Spleen (tissue), 11 donors: ENCODE data around the gene RAPGEF4. TPM values are rescaled to one million over a fixed set of nuclear protein-coding genes. Genes with fewer than 3 reads are reported as not detected.

Experiments
- DNase-seq: peaks from one replicate; pipeline ENCODE4 v3.0.0-alpha.2; 2020
- H3K27ac ChIP-seq, 8 donors: fragments of 200-600 bp; sonication (generic) in 7 of 8; 1 replicate in 4 of 8; 2 replicates in 4 of 8; pipeline versions ENCODE4 v1.5.0 to v1.8.0; 2016 to 2021; ENCODE audit warnings: inconsistent platforms in 4 of 8, mild to moderate bottlenecking in 4 of 8, moderate library complexity in 1 of 8
- H3K27me3 ChIP-seq, 7 donors: fragments of 200-600 bp; sonication (generic) in 6 of 7; replicated peaks in 1 of 7; 1 replicate in 4 of 7; 2 replicates in 3 of 7; pipeline versions ENCODE4 v1.5.0 to v1.8.0; 2016 to 2021; ENCODE audit warnings: inconsistent platforms in 3 of 7, mild to moderate bottlenecking in 1 of 7
- H3K36me3 ChIP-seq, 6 donors: fragments of 200-600 bp; sonication (generic) in 5 of 6; 1 replicate in 4 of 6; 2 replicates in 2 of 6; pipeline versions ENCODE4 v1.5.0 to v1.8.0; 2016 to 2021; ENCODE audit warnings: inconsistent platforms in 2 of 6
- H3K4me1 ChIP-seq, 6 donors: fragments of 200-600 bp; sonication (generic) in 5 of 6; 1 replicate in 3 of 6; 2 replicates in 3 of 6; pipeline versions ENCODE4 v1.5.0 to v1.8.0; 2016 to 2021; ENCODE audit warnings: inconsistent platforms in 3 of 6
- H3K4me3 ChIP-seq, 8 donors: fragments of 200-600 bp; sonication (generic) in 7 of 8; 1 replicate in 4 of 8; 2 replicates in 4 of 8; pipeline versions ENCODE4 v1.5.0 to v1.8.0; 2016 to 2021; ENCODE audit warnings: inconsistent platforms in 4 of 8, mild to moderate bottlenecking in 4 of 8, moderate library complexity in 2 of 8
- H3K9me3 ChIP-seq, 8 donors: fragments of 200-600 bp; sonication (generic) in 7 of 8; 1 replicate in 4 of 8; 2 replicates in 4 of 8; pipeline versions ENCODE4 v1.5.0 to v1.8.0; 2016 to 2021; ENCODE audit warnings: inconsistent platforms in 4 of 8
- CTCF ChIP-seq, 11 experiments: fragments of 200-600 bp in 7 of 11; fragments of 450-650 bp in 4 of 11; sonication (generic) in 4 of 11; IDR thresholded peaks in 8 of 11; conservative IDR thresholded peaks in 3 of 11; 1 replicate in 7 of 11; 2 replicates in 4 of 11; pipeline versions ENCODE4 v1.4.0 to v1.8.0; 2016 to 2021; ENCODE audit warnings: antibody characterized with exemption in 11 of 11, inconsistent platforms in 4 of 11, mild to moderate bottlenecking in 1 of 11
- POLR2A ChIP-seq, 3 donors: fragments of 450-650 bp; IDR thresholded peaks; one replicate each; pipeline ENCODE4 v1.5.1; 2017; ENCODE audit warnings: antibody characterized with exemption in 3 of 3, mild to moderate bottlenecking in 1 of 3
- POLR2AphosphoS5 ChIP-seq, 3 donors: sonication (generic); formaldehyde crosslinking; IDR thresholded peaks; one replicate each; pipeline ENCODE4 v1.5.1; 2017; ENCODE audit warnings: antibody characterized with exemption in 3 of 3
- WGBS, 5 donors: extraction: QIAGEN DNeasy Blood & Tissue Kit in 3 of 5; methylation state at CpG; one replicate each; pipeline versions ENCODE4 v1.1.5 to v1.1.7; 2013 to 2018; 5-methylcytosine and 5-hydroxymethylcytosine counted together
- intact Hi-C: fragments of 100-400 bp; cut with DNase I; formaldehyde crosslinking; loops from one replicate; pipeline ENCODE4 v1.15.0; 2023; ENCODE audit warnings: low total_unique reads
- polyA plus RNA-seq, 3 donors: library from polyadenylated mRNA; stranded (reverse); fragments of 200-250 nt; gene quantifications; one replicate each; pipeline ENCODE4 v1.2.1, GENCODE V29; 2013
- total RNA-seq, 7 donors: library from RNA; depleted of rRNA in 3 of 7; stranded (reverse); fragments of >200 nt in 3 of 7; fragmentation: NEBNext Ultra II Directional in 4 of 7; extraction: Animal tissue kit (Norgen Biotek cat#: 25700) in 4 of 7; gene quantifications; one replicate each; pipeline versions ENCODE4 v1.1.0 to v1.2.1, GENCODE V29; 2016 to 2021
- donor health status: healthy with polysubstance abuse.
- donor health status: DM: no; HTN: no; CAD: no; lungs with moderate emphysema.
- donor health status: DM: no; HTN: no; CAD: no.
- donor health status: Bipolar disorder and iron deficiency.
- donor health status: healthy.
- donor health status: DM: no; HTN: no; CAD: no.
- donor health status: DM: yes; HTN: yes; CAD: no.

RAPGEF4 gene
- total and polyA plus RNA-seq, 10 donors, result 0.52 to 11.0 (median 1.9) TPM

- intact Hi-C loops, result no loop called here
- WGBS, 5 donors, result 62 to 83% (median 68%) methylated on average over 2 of the region's 2 CpGs
- H3K27me3 ChIP-seq, result no peaks in the 10 kb centered on the region
- no peak overlapping the region for H3K4me3 ChIP-seq
- no peaks in the 10 kb centered on the region for H3K9me3 ChIP-seq
- no peak overlapping the region for H3K27ac ChIP-seq
- H3K36me3 ChIP-seq, result no peaks in the 10 kb centered on the region
- TF ChIP-seq POLR2AphosphoS5 (IDR thresholded peaks at IDR 0.05), result no peak
- TF ChIP-seq CTCF (IDR thresholded peaks at IDR 0.05 in 8 of 11, conservative IDR thresholded peaks at IDR 0.05 in 3 of 11), result no peak
- TF ChIP-seq POLR2A (IDR thresholded peaks at IDR 0.05), result no peak
- H3K4me1 ChIP-seq, result peaks cover 0 to 24% (median 13%) of the 10 kb centered on the region in 6 donors
- DNase-seq, result no peak
Observed at GRCh38 chr2:173058673-173059072, 323.0 kb downstream of the RAPGEF4 start.

- no peak overlapping the region for H3K27ac ChIP-seq
- H3K27me3 ChIP-seq, result no peaks in the 10 kb centered on the region
- H3K4me1 ChIP-seq, result peaks cover 0 to 24% (median 13%) of the 10 kb centered on the region in 6 donors
- WGBS, 5 donors, result 82 to 87% (median 85%) methylated on average over 3 of the region's 3 CpGs
- no peak for DNase-seq
- intact Hi-C loops, result no loop called here
- H3K36me3 ChIP-seq, result no peaks in the 10 kb centered on the region
- H3K4me3 ChIP-seq, result no peak overlapping the region
- no peak for TF ChIP-seq POLR2A (IDR thresholded peaks at IDR 0.05)
- H3K9me3 ChIP-seq, result no peaks in the 10 kb centered on the region
Observed at GRCh38 chr2:173059292-173059691, 323.6 kb downstream of the RAPGEF4 start.

- no peaks in the 10 kb centered on the region for H3K36me3 ChIP-seq
- DNase-seq, result no peak
- intact Hi-C loops, result no loop called here
- H3K27ac ChIP-seq, result peak overlapping the region in 4 of 8 donors; percentile 8 to 56 (median 32)
- no peaks in the 10 kb centered on the region for H3K9me3 ChIP-seq
- H3K4me3 ChIP-seq, result no peak overlapping the region
- 29 to 39% (median 35%) methylated on average over 5 of the region's 5 CpGs for WGBS, 5 donors
- no peaks in the 10 kb centered on the region for H3K27me3 ChIP-seq
- TF ChIP-seq CTCF (IDR thresholded peaks at IDR 0.05 in 8 of 11, conservative IDR thresholded peaks at IDR 0.05 in 3 of 11) (no peak), POLR2AphosphoS5 (IDR thresholded peaks at IDR 0.05) (no peak), POLR2A (IDR thresholded peaks at IDR 0.05) (no peak)
- peaks cover 0 to 24% (median 13%) of the 10 kb centered on the region in 6 donors for H3K4me1 ChIP-seq
Observed at GRCh38 chr2:173059971-173060461, 324.4 kb downstream of the RAPGEF4 start.

- no peaks in the 10 kb centered on the region for H3K9me3 ChIP-seq
- no peak overlapping the region for H3K27ac ChIP-seq
- H3K36me3 ChIP-seq, result no peaks in the 10 kb centered on the region
- H3K4me1 ChIP-seq, result peaks cover 0 to 21% (median 13%) of the 10 kb centered on the region in 6 donors
- H3K27me3 ChIP-seq, result no peaks in the 10 kb centered on the region
- H3K4me3 ChIP-seq, result no peak overlapping the region
- intact Hi-C loops, result no loop called here
- TF ChIP-seq POLR2A (IDR thresholded peaks at IDR 0.05) (no peak), POLR2AphosphoS5 (IDR thresholded peaks at IDR 0.05) (no peak), CTCF (IDR thresholded peaks at IDR 0.05 in 8 of 11, conservative IDR thresholded peaks at IDR 0.05 in 3 of 11) (no peak)
- no peak for DNase-seq
- 86 to 98% (median 91%) methylated on average over 4 of the region's 4 CpGs for WGBS, 5 donors
Observed at GRCh38 chr2:173062801-173063200, 327.2 kb downstream of the RAPGEF4 start.
